Activated naive CD8-positive, alpha-beta T cell treated with anti-CD3 and anti-CD28 coated beads for 36 hours (primary cell): Measurements from ENCODE around the gene PDZK1IP1. TPM values are rescaled to one million over a fixed set of nuclear protein-coding genes. Genes with fewer than 3 reads are reported as not detected.

Experiments
- DNase-seq: peaks from one replicate; pipeline ENCODE4 v3.0.0; 2021
- H3K27ac Mint-ChIP-seq: one replicate; pipeline ENCODE4 v1.8.0; 2022; ENCODE audit warnings: mild to moderate bottlenecking, moderate library complexity, mixed read lengths
- H3K27me3 Mint-ChIP-seq: one replicate; pipeline ENCODE4 v1.8.0; 2022; ENCODE audit warnings: mild to moderate bottlenecking, mixed read lengths
- H3K36me3 Mint-ChIP-seq: one replicate; pipeline ENCODE4 v1.8.0; 2021; ENCODE audit warnings: mild to moderate bottlenecking, mixed read lengths
- H3K4me1 Mint-ChIP-seq: one replicate; pipeline ENCODE4 v1.8.0; 2021; ENCODE audit warnings: mixed read lengths
- H3K4me3 Mint-ChIP-seq: one replicate; pipeline ENCODE4 v1.8.0; 2022; ENCODE audit warnings: mild to moderate bottlenecking, moderate library complexity, mixed read lengths
- H3K9me3 Mint-ChIP-seq: one replicate; pipeline ENCODE4 v1.8.0; 2022; ENCODE audit warnings: mixed read lengths
- total RNA-seq, 2 experiments: library from RNA; stranded (reverse); gene quantifications; one replicate each; pipeline ENCODE4 v1.2.3, GENCODE V29; 2021

The PDZK1IP1 gene
- total RNA-seq, 2 experiments from 2014 or later = not detected

DNA sequence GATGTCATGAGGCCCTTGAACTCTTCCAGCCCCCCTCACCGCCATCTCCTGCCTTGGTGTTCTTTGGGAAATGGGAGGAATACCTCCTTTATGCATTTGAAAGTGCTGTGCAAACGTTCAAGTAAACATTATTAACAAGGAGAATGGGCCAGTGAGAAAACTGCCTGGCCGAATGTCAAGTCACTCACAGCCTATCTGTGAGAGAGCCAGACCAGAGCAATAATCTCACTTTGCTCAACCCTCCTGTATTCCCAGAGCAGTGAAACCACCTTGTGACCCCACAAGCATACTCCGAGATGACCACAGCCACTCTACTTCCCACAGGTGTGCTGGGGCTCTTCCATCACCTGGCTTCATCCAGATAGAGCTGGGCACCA lies 37.0 kb upstream of the PDZK1IP1 start:
- Mint-ChIP-seq H3K9me3 (no peaks in the 10 kb centered on the region), H3K4me3 (no peak overlapping the region), H3K27me3 (peaks cover 61% of the 10 kb centered on the region), H3K27ac (no peak overlapping the region), H3K36me3 (no peaks in the 10 kb centered on the region), H3K4me1 (peaks cover 27% of the 10 kb centered on the region)
- no peak for DNase-seq

DNA sequence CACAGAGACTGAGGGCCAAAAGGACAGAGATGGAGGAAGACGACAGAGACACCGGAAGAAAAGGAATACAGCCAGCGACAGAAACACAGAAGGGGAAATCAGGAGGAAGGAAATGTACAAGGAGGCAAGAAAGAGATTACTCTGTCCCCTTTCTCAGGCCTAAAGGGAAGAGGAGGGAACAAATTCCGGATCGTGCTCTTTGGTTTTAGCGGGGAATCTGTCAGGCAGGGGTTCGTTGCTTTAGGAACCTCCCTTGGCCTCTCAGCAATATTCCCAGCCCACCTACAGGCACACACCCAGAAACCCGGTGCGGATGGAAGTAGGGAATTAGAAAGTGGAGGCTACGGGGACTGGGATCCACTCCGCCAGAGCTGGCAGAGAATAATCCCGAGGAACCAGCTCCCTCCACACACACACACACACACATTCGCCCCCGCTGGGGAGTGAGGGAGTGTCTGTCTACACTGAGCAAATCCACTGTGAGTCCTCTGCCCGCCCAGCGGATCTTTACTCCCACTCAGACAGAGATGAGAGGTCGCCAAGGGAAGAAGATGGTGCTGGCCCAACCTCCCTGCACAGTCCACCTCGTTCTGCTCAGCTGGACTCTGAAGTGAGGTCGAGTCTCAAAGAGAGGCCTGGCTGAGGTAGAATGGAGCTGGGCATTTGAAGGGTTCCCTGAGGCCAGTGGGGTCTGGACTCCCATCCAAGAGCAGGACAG lies 36.4 kb upstream of the PDZK1IP1 start:
- no peak for DNase-seq
- H3K36me3 Mint-ChIP-seq = no peaks in the 10 kb centered on the region
- peak overlapping the region; percentile 3 for H3K4me3 Mint-ChIP-seq
- H3K4me1 Mint-ChIP-seq = peaks cover 22% of the 10 kb centered on the region
- H3K9me3 Mint-ChIP-seq = no peaks in the 10 kb centered on the region
- no peak overlapping the region for H3K27ac Mint-ChIP-seq
- H3K27me3 Mint-ChIP-seq = peaks cover 56% of the 10 kb centered on the region

- Mint-ChIP-seq H3K4me1 (peaks cover 18% of the 10 kb centered on the region), H3K27ac (no peak overlapping the region), H3K9me3 (no peaks in the 10 kb centered on the region), H3K27me3 (peaks cover 49% of the 10 kb centered on the region), H3K4me3 (peak overlapping the region; percentile 39), H3K36me3 (no peaks in the 10 kb centered on the region)
- peak; percentile 11 for DNase-seq
Observed at GRCh38 chr1:47225430-47226100, 35.7 kb upstream of the PDZK1IP1 start.

- H3K9me3 Mint-ChIP-seq = no peaks in the 10 kb centered on the region
- H3K27me3 Mint-ChIP-seq = peaks cover 41% of the 10 kb centered on the region
- no peak overlapping the region for H3K27ac Mint-ChIP-seq
- DNase-seq = no peak
- peaks cover 11% of the 10 kb centered on the region for H3K4me1 Mint-ChIP-seq
- no peaks in the 10 kb centered on the region for H3K36me3 Mint-ChIP-seq
- H3K4me3 Mint-ChIP-seq = no peak overlapping the region
Observed at GRCh38 chr1:47224676-47225399, 35.0 kb upstream of the PDZK1IP1 start.

DNA sequence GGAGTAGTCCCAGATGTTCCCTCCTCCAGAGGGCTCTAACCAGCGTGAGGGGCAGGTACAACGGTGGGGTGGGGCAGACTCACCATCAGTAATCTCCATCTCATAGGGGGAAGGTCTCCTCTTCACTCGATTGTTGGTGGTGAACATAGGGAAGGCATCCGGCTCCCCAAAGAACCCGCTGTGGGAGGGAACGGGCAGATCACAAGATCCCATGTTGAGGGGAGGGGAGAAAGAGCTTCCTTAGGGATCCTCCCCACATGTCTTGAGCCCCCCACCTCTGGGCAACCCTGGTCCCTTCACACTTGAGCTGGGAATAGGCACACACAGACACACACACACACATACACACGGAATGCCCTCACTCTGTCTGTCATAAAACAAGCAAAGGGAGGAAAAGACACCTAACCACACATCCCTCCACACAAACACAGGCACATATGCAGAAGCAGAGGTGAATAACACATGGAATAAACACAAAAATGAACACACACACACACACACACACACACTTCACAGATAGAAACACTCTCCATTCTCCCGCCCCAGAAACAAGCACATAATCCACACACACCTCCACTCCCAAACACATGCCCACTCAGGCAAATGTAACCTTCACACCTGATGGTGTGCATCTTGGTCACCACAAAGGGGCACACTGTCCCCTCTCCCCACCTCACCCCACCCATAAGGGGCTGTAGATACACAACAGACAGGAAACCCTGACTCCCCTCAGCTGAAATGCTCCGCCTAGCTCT lies 34.3 kb upstream of the PDZK1IP1 start:
- H3K27ac Mint-ChIP-seq = no peak overlapping the region
- peaks cover 4% of the 10 kb centered on the region for H3K4me1 Mint-ChIP-seq
- no peaks in the 10 kb centered on the region for H3K36me3 Mint-ChIP-seq

GRCh38 chr1:47223174-47223920 lies 33.5 kb upstream of the PDZK1IP1 start:
- no peak for DNase-seq
- no peaks in the 10 kb centered on the region for H3K9me3 Mint-ChIP-seq
- H3K4me3 Mint-ChIP-seq = no peak overlapping the region
- no peaks in the 10 kb centered on the region for H3K36me3 Mint-ChIP-seq
- H3K27me3 Mint-ChIP-seq = peaks cover 28% of the 10 kb centered on the region
- peaks cover 2% of the 10 kb centered on the region for H3K4me1 Mint-ChIP-seq
- no peak overlapping the region for H3K27ac Mint-ChIP-seq

More for the DNA sequence above, 34.3 kb upstream of the PDZK1IP1 start:
- Mint-ChIP-seq H3K4me3 (no peak overlapping the region), H3K27me3 (peaks cover 34% of the 10 kb centered on the region), H3K9me3 (no peaks in the 10 kb centered on the region)
- no peak for DNase-seq

DNA sequence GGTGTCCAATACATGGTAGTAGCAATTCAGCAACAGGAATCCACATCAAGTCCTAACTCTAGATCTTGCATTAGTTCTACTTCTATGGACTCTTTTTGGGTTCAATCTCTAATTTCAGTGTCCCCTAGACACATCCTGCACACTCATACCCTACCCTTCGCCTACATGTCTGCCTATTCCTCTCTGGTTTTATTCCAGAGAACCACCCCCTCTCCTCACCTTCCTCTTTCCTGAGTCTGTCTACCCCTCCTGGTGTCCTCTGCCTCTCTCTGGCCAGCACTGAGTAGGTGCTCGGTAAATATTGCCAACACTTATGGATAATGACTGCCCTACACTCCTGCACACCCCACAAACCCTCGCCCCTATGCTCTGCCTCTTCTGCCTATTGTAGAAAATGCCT lies 32.6 kb upstream of the PDZK1IP1 start:
- Mint-ChIP-seq H3K36me3 (no peaks in the 10 kb centered on the region), H3K27me3 (peaks cover 19% of the 10 kb centered on the region), H3K4me3 (no peak overlapping the region), H3K4me1 (peaks cover 2% of the 10 kb centered on the region), H3K27ac (no peak overlapping the region), H3K9me3 (no peaks in the 10 kb centered on the region)
- no peak for DNase-seq

GRCh38 chr1:47219590-47220220 lies 29.9 kb upstream of the PDZK1IP1 start:
- DNase-seq = no peak
- Mint-ChIP-seq H3K4me1 (no peaks in the 10 kb centered on the region), H3K36me3 (no peaks in the 10 kb centered on the region), H3K27me3 (no peaks in the 10 kb centered on the region), H3K4me3 (no peak overlapping the region), H3K9me3 (no peaks in the 10 kb centered on the region), H3K27ac (no peak overlapping the region)

GRCh38 chr1:47219001-47219400 lies 29.2 kb upstream of the PDZK1IP1 start:
- Mint-ChIP-seq H3K9me3 (no peaks in the 10 kb centered on the region), H3K4me1 (no peaks in the 10 kb centered on the region), H3K36me3 (no peaks in the 10 kb centered on the region), H3K4me3 (no peak overlapping the region), H3K27me3 (no peaks in the 10 kb centered on the region), H3K27ac (no peak overlapping the region)
- DNase-seq = no peak

- Mint-ChIP-seq H3K4me1 (no peaks in the 10 kb centered on the region), H3K4me3 (no peak overlapping the region), H3K9me3 (no peaks in the 10 kb centered on the region), H3K27ac (no peak overlapping the region), H3K27me3 (peaks cover 6% of the 10 kb centered on the region), H3K36me3 (no peaks in the 10 kb centered on the region)
- no peak for DNase-seq
Observed at GRCh38 chr1:47216278-47217059, 26.6 kb upstream of the PDZK1IP1 start.

GRCh38 chr1:47215713-47216112 lies 25.9 kb upstream of the PDZK1IP1 start:
- Mint-ChIP-seq H3K27ac (no peak overlapping the region), H3K36me3 (no peaks in the 10 kb centered on the region), H3K9me3 (no peaks in the 10 kb centered on the region), H3K4me1 (no peaks in the 10 kb centered on the region), H3K4me3 (no peak overlapping the region), H3K27me3 (peaks cover 6% of the 10 kb centered on the region)
- DNase-seq = no peak

DNA sequence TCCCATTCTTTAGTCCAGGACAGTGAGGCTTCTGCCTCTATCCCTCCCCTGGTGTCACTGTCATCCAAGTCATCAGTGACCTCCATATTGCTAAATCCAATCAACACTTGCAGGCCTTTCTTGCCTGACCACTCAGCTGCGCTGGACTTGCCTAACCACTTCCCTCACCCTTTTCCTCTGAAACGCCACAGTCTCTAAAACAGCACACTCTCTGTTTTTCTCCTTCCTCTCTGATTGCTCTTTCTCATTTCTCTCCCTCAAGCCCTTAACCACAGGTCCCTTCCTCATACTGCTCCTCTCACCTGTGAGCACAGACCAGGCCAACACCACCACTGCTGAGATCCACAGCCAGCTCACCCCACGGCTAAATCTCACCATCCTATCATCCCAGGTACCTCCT lies 24.7 kb upstream of the PDZK1IP1 start:
- Mint-ChIP-seq H3K4me3 (no peak overlapping the region), H3K27ac (no peak overlapping the region), H3K27me3 (peaks cover 11% of the 10 kb centered on the region), H3K4me1 (no peaks in the 10 kb centered on the region), H3K36me3 (no peaks in the 10 kb centered on the region), H3K9me3 (no peaks in the 10 kb centered on the region)
- DNase-seq = no peak

GRCh38 chr1:47213230-47213963 lies 23.6 kb upstream of the PDZK1IP1 start:
- Mint-ChIP-seq H3K27me3 (peaks cover 14% of the 10 kb centered on the region), H3K27ac (no peak overlapping the region), H3K4me3 (no peak overlapping the region), H3K9me3 (no peaks in the 10 kb centered on the region), H3K4me1 (no peaks in the 10 kb centered on the region), H3K36me3 (no peaks in the 10 kb centered on the region)
- no peak for DNase-seq
